ENCODE measurements around the gene AGBL4. TPM values are rescaled to one million over a fixed set of nuclear protein-coding genes. Genes with fewer than 3 reads are reported as not detected.
A peak's percentile ranks its signal among the peaks of the same experiment; 100 is the strongest.

The AGBL4 gene
- total and polyA plus RNA-seq, 10 donors, result 0.05 to 1.8 (median 0.32) TPM; not detected in 1

DNA sequence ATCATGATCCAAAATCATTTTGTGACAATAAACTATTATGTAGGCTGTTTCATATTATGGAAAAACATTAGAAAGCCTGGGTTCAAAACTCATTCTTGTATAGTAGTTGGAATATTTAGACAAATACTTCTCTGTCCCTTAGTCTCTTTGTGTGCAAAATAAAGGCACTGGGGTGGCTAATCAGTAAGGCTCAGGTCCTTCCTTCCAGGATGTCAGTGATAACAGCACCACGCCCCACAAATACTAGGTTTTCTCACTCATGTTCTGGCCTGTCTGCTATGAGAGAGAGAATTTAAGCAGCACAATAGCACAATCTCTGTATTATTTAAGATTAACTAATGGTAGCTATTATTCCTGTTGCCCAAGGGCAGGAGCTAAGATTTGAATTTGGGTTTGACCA lies 788.8 kb downstream of the AGBL4 start:
- Histone ChIP-seq H3K9me3 (peaks cover 0 to 16% (median 0%) of the 10 kb centered on the region in 8 donors), H3K36me3 (no peaks in the 10 kb centered on the region), H3K27me3 (replicated peaks in 1 of 7) (no peaks in the 10 kb centered on the region), H3K4me3 (no peak overlapping the region), H3K27ac (peak overlapping the region in 5 of 8 donors; percentile 34 to 62 (median 58)), H3K4me1 (no peaks in the 10 kb centered on the region)
- TF ChIP-seq CTCF (IDR thresholded peaks at IDR 0.05 in 8 of 11, conservative IDR thresholded peaks at IDR 0.05 in 3 of 11) (no peak), POLR2AphosphoS5 (IDR thresholded peaks at IDR 0.05) (peak in 1 of 3 donors; percentile 53)
- WGBS, 5 donors, result 27 to 46% (median 35%) methylated on average over 1 of the region's 1 CpG
- intact Hi-C loops (cut with DNase I; ENCODE audit: low total_unique reads), result no loop called here
- no peak for DNase-seq

GRCh38 chr1:49229555-49229954 lies 794.2 kb downstream of the AGBL4 start:
- Histone ChIP-seq H3K9me3 (no peaks in the 10 kb centered on the region), H3K36me3 (no peaks in the 10 kb centered on the region), H3K27me3 (replicated peaks in 1 of 7) (no peaks in the 10 kb centered on the region), H3K4me1 (no peaks in the 10 kb centered on the region), H3K27ac (no peak overlapping the region), H3K4me3 (no peak overlapping the region)
- DNase-seq, result no peak
- no peak for TF ChIP-seq POLR2AphosphoS5 (IDR thresholded peaks at IDR 0.05)
- no peak for TF ChIP-seq CTCF (IDR thresholded peaks at IDR 0.05 in 8 of 11, conservative IDR thresholded peaks at IDR 0.05 in 3 of 11)
- 64 to 83% (median 71%) methylated on average over 1 of the region's 1 CpG for WGBS, 5 donors
- intact Hi-C loops (cut with DNase I; ENCODE audit: low total_unique reads), result no loop called here

DNA sequence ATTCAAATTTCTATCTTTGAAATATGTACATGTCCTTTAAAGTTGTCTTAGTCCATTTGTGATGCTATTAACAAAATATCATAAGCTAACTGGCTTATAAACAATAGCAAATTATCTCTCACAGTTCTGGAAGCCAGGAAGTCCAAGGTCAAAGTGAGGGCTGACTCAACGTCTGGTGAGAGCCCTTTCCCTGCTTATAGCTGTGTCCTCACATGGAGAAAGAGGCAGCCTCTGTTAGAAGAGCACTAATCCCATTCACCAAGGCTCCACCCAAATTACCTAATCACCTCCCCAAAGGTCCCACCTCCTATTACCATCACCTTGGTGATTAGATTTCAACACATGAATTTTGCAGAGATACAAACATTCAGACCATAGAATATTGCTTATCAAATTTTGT lies 797.0 kb downstream of the AGBL4 start:
- Histone ChIP-seq H3K9me3 (no peaks in the 10 kb centered on the region), H3K36me3 (no peaks in the 10 kb centered on the region), H3K4me3 (no peak overlapping the region), H3K4me1 (no peaks in the 10 kb centered on the region), H3K27me3 (replicated peaks in 1 of 7) (no peaks in the 10 kb centered on the region), H3K27ac (no peak overlapping the region)
- TF ChIP-seq CTCF (IDR thresholded peaks at IDR 0.05 in 8 of 11, conservative IDR thresholded peaks at IDR 0.05 in 3 of 11), result no peak
- no peak for TF ChIP-seq POLR2AphosphoS5 (IDR thresholded peaks at IDR 0.05)
- no peak for TF ChIP-seq POLR2A (IDR thresholded peaks at IDR 0.05)
- WGBS, 5 donors, result 6 to 25% (median 10%) methylated on average over 1 of the region's 1 CpG
- DNase-seq, result no peak
- intact Hi-C loops (cut with DNase I; ENCODE audit: low total_unique reads), result no loop called here

- Histone ChIP-seq H3K27ac (no peak overlapping the region), H3K9me3 (no peaks in the 10 kb centered on the region), H3K27me3 (replicated peaks in 1 of 7) (no peaks in the 10 kb centered on the region), H3K4me3 (no peak overlapping the region), H3K36me3 (no peaks in the 10 kb centered on the region), H3K4me1 (no peaks in the 10 kb centered on the region)
- intact Hi-C loops (cut with DNase I; ENCODE audit: low total_unique reads), result no loop called here
- 79 to 100% (median 89%) methylated on average over 1 of the region's 1 CpG for WGBS, 5 donors
- TF ChIP-seq POLR2A (IDR thresholded peaks at IDR 0.05) (no peak), POLR2AphosphoS5 (IDR thresholded peaks at IDR 0.05) (no peak), CTCF (IDR thresholded peaks at IDR 0.05 in 8 of 11, conservative IDR thresholded peaks at IDR 0.05 in 3 of 11) (no peak)
- DNase-seq, result no peak
Observed at GRCh38 chr1:49225464-49225863, 798.3 kb downstream of the AGBL4 start.
